Astrocyte of the cerebellum (primary cell): ENCODE data around the gene NLN.
"Not testable (repeated sequence)": the region's sequence is repeated elsewhere in the genome, so short reads cannot be mapped to it uniquely, and the experiment has no call there.

Experiments used
- DNase-seq: peaks from one replicate; pipeline ENCODE4 v3.0.0-alpha.2; 2011; ENCODE audit warnings: low read depth
- H3K4me3 ChIP-seq: 2 replicates; pipeline ENCODE4 v1.5.1; 2011; ENCODE audit warnings: mild to moderate bottlenecking, low read depth, low read length, moderate library complexity
- CTCF ChIP-seq: IDR thresholded peaks from 2 replicates; pipeline ENCODE4 v1.5.1; 2012; ENCODE audit warnings: low read length, low read depth, moderate library complexity, mild to moderate bottlenecking; ENCODE audit errors: missing control alignments
- in situ Hi-C: cut with HindIII; loops from 2 replicates; pipeline ENCODE4 v1.10.0; 2017; ENCODE audit warnings: low sequenced_read_pairs

The NLN gene

GRCh38 chr5:65832603-65833228, 110.7 kb downstream of the NLN start:
- no peak overlapping the region for H3K4me3 ChIP-seq
- in situ Hi-C loops: no loop called here
- no peak for TF ChIP-seq CTCF
- DNase-seq: no peak

GRCh38 chr5:65833780-65834179, 111.8 kb downstream of the NLN start:
- in situ Hi-C loops: no loop called here
- no peak for DNase-seq
- H3K4me3 ChIP-seq: no peak overlapping the region
- TF ChIP-seq CTCF: no peak

GRCh38 chr5:65834306-65834705, 112.3 kb downstream of the NLN start:
- TF ChIP-seq CTCF: no peak
- in situ Hi-C loops: no loop called here
- DNase-seq: no peak
- no peak overlapping the region for H3K4me3 ChIP-seq

- in situ Hi-C loops: no loop called here
- TF ChIP-seq CTCF: no peak
- no peak for DNase-seq
- no peak overlapping the region for H3K4me3 ChIP-seq
Observed at GRCh38 chr5:65835191-65835590, 113.2 kb downstream of the NLN start.

GRCh38 chr5:65837139-65837538, 115.1 kb downstream of the NLN start:
- no peak for TF ChIP-seq CTCF
- H3K4me3 ChIP-seq: no peak overlapping the region
- in situ Hi-C loops: no loop called here
- DNase-seq: peak; percentile 70

- DNase-seq, H3K4me3 ChIP-seq, in situ Hi-C loops: not testable (repeated sequence)
Observed at GRCh38 chr5:65839170-65839569, 117.2 kb downstream of the NLN start.

- in situ Hi-C loops: no loop called here
- no peak overlapping the region for H3K4me3 ChIP-seq
- TF ChIP-seq CTCF: no peak
- no peak for DNase-seq
Observed at GRCh38 chr5:65840071-65840470, 118.1 kb downstream of the NLN start.

- DNase-seq, H3K4me3 ChIP-seq, in situ Hi-C loops: not testable (repeated sequence)
Observed at GRCh38 chr5:65844763-65845162, 122.8 kb downstream of the NLN start.
